CD4-positive, alpha-beta T cell treated with Interleukin-15 for 1 hour (primary cell): ENCODE data around the gene IL3.
A peak's percentile ranks its signal among the peaks of the same experiment; 100 is the strongest.

Experiments
- DNase-seq: peaks from one replicate; pipeline ENCODE4 v3.0.0-alpha.2; 2020

IL3 gene

DNA sequence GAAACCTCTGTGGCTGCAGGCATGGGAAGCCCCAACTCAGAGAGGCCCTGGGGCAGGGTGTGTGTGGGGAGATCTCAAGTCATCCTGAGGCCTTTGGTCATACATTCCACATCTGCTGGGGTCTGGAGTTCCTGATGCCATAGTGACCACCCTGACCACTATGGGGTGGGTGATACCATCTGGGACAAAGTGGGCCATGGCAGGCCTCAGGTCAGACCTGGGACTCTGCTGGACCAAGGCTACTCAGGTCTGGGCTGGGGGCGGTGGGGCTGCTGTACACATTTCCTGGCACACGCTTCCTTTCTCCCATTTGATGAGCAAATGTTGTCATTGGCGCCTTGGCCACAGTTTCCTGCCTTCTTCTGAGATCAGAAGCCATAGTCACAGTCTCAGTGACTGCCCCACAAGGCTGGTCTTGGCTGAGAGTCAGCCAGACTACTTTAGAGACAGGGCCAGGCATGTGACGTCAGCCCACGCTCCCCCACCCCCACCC lies 33.9 kb upstream of the IL3 start:
- DNase-seq, result peak; percentile 62

DNA sequence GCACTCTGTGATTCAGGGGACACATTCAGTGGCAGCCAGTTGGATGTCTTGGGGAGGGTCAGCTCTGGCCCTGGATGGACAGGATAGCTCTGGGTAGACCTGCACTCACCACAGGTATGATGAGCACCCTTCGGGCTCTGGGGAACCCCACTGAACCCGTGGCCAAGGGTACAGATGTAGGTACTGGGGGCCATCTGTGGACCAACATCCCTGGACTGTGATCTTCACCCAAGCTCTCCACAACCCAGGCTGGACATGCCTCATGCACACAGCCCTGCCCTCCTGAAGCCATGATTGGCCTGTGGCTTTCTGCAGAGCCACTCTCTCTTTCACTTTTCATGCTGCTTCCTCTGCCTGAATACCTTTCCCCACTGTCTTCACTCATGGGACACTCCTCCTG lies 33.4 kb upstream of the IL3 start:
- no peak for DNase-seq

DNA sequence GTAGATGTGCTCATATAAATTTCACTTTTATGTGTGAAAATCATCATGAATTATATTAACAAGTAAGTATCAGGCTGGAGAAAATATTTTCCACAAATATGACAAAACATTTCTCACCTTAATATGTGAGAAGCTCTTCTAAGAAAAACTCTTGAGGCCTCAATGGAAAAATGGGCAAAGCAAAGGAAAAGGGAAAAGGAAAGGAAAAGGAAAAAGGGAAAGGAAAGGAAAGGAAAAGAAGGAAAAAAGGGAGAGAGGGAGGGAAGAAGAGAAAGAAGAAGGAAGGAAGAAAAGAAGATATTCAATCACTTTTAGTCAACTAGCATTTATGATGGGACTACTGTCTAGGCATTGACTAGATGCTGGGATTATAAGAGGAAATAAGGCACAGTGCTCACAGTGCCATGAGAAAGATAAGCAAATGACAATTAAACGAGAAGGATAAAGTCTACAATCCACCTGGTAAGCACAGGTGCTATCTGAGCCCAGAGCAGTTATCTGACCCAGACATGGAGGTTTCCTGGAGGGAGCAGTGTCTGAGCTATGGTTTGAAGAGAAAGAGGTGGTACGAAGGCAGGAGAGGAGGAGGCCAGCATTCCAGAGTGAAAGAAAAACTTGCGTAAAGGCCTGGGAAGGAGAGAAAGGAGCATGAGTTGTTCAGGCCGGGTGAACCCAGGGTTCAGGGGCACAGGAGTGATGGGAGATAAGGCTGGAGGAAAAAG lies 30.7 kb upstream of the IL3 start:
- no peak for DNase-seq

DNA sequence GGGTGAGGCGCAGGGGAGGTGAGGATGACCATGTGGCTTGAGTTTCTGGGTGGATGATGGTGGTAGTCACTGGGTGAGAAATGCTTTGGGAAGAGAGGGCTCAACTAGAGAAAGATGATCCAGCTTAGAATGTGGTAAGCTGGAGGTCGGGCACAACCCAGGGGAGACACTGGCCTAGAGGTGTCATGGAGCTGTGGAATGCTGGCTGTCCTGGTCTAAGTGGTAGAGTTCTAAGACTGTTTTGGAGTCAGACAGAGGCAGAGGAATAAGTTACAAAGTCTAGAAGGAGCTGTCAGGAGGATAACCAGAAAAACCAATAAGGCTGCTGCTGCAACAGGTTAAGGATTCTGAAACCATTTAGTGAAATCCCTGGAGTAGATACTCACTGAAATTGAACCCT lies 29.8 kb upstream of the IL3 start:
- no peak for DNase-seq

DNA sequence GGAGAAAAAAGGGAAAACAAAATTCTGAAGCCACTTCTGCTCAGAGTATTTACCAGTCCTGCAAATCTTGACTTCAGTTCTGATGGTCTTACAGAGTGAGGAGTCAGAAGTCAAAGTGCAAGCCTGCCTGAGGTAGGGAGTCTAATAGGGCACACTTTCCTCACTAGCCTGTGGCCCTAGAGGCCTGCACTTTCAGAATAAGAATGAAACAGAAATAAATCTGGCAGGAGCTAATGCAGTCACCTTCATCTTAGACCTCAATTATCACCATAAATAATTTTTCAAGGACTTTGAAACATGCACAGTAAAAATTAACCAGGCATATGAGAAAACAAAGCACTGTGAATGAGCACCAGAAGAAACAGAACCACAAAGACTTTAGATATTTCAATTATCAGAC lies 28.3 kb upstream of the IL3 start:
- DNase-seq, result no peak

DNA sequence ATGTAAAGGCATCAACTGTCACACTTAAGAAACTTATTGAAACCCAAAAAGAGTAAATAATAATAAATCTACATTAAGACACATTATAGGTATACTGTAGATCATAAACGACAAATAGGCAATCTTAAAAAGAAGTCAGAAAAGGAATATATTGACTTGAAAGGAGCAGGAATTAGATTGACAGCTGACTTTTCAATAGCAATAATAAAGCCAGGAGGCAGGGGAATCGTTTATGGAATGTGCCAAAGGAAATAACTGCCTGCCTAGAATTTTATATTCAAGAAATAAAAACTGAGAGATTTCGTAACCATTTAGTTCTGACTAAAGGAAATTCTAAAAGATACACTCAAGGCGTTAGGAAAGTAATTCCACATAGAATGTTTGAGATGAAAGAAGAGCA lies 27.3 kb upstream of the IL3 start:
- DNase-seq, result no peak

DNA sequence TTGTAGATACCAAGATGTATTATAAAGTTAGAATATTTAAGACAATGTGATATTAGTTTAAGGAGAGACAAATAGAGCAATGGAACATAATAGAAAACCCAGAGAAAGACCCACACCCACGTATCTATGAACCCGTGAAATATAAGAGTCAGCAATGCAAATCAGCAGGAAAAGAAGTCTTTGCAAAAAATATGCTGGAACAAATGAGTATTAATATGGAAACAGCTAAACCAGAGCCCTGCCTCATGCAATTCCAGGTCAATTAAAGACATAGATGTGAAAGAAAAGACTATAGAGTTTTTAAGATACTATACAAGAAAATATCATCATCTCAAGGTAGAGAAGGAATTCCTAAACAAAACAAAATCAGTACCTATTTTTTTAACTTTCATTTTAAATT lies 23.1 kb upstream of the IL3 start:
- DNase-seq, result no peak

DNA sequence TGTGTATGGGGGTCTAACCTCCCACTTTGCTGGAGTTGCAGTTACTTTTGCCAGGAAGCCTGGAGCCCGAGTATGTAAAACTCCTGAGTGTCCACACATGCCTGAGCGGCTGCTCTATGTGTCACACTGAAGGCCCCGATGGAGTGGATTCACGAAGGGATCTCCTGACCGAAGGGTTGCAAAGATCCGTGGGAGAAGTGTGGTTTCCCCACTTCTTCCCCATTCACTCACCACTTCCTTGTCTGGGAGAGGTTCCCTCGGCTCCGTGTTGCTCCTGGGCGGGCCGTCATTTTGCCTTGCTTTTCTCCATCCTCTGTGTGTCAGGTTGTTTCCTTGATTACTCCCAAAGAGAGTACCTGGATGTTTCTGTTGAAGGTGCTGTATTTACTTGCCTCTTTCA lies 16.2 kb upstream of the IL3 start:
- DNase-seq, result no peak

DNA sequence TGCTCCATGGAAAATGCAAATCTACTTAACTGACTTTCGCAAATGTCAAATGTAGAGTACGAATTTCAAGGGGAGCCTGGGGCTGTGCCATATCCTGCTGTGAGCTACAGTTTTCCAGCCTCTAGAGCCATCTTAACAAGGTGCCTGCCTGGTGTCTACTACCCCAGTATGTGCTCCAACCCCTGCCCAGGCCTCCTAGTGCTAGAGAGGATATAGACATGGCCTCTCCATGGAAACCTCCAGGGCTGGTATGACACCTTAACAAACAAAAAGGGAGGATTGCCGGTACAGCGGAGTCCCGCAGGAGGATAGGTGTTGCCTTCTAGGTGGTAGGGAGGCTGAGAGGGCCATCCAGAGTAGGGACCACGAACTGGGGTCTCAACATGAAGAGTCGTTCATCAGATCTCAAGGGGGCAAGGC lies 13.6 kb upstream of the IL3 start:
- no peak for DNase-seq

DNA sequence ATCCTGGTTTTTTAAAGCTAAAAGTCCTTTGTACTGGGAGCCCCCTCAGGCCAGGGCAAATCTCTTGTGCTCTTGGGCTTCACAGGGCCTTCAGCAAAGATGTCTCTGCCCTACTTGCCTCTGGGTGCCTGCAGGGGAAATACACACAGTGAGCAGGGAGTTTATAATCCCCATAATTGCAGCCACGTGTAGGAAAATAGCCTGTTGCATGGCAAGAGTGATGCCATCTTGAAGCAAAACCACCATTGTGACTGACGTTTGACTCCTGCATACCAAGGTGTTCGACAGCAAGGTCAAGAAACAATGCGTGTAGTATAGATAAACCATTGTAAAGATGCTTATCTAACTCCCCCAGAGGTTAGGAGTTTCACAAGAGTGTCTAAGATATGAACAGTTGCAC lies 11.4 kb upstream of the IL3 start:
- no peak for DNase-seq

DNA sequence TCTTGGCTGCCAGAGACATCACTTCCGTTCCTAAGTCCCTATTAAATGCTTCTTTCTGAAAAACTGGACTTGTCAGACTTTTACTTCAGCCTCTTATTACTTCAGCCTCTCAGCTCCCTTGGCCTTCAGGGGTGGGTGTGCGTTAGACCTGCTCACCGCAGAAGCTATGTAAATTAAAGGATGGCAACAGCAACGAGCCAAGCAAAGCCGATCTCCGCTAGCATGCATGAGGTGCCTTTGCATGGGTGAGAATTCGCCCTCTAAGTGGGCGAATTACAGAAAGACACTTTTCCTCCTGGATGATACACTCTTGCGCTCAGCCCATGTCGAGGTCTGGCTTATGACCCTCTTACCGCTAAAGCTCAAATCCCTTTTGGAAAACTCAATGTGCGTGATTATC lies 10.9 kb upstream of the IL3 start:
- no peak for DNase-seq

DNA sequence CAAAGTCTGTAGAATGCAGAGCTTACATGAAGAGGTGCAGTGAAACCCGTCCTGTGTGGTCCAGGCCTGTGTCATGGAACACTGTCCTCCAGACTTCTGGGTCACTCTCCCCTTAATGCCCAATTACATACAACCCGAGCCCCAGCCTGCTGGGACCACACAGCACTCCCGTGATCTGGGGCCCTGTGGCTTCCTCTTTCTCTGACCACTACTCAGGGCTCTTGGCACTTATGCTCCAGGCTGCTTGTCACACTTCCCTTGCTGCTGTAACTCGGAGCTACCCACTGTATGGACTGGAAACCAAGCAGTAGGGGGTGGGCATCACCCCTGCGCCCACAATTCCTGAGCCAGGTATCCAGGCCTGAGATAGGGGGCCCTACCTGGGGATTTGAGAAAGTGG lies 10.3 kb upstream of the IL3 start:
- no peak for DNase-seq

DNA sequence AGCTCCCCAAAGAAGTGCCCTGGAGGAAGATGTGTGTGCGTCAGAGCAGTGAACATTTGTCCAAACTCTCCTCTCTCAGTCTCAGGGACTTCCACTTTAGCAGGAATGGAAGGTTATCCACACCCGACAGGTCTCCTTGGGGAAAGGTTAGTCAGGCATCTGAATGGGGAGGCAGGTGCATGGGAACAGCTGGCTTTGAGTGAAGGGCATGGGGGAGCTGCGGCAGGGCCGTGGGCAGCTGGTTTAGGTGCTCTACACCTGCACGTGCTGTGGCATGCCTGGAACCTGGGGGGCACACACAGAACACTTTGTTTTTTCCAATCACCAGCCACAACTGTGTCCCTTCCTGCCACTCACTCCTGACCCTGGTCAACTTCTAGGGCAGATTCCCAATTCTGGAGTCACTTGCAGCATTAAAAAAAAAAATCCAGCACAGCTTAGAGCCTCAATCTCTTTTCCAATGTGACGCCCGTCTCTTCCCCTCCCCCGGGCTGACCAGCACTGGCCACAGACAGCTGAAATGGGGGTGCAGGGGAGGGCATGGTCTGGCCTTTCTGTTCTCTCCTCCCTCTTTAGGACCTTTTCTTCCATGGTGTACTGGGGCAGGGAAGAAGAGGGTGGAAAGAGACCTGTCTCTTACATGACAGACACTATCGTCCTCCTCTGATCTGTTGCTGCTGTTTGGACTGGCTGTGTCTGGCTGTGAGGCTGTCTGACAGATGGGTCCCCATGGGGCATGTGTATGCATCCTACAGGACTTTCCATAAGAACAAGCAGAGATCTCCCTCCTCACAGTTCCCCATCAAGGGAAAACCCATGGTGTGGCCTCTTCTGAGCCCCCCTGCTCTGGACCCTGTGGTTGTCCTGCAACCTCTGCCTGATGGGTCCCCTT lies 9.5 kb upstream of the IL3 start:
- no peak for DNase-seq

DNA sequence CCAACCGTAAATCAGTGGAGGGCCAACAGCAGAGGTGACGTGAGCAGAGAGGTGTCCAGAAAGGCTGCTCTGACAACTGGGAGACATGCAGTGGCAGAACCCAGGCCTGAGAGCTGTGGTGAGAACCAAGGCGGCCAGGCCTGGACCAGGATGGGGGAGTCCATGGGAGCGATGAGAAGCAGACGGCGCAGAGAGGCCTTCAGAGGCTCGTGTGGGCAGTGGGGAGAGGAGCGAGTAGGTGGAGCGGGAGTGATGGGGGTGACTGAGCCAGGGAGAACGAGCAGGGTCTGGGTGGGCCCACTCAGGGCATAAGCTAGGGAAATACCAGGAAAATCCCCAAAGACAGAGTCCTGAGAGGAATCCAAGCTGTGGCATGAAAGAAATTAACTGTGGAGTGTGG lies 7.9 kb upstream of the IL3 start:
- DNase-seq, result no peak

DNA sequence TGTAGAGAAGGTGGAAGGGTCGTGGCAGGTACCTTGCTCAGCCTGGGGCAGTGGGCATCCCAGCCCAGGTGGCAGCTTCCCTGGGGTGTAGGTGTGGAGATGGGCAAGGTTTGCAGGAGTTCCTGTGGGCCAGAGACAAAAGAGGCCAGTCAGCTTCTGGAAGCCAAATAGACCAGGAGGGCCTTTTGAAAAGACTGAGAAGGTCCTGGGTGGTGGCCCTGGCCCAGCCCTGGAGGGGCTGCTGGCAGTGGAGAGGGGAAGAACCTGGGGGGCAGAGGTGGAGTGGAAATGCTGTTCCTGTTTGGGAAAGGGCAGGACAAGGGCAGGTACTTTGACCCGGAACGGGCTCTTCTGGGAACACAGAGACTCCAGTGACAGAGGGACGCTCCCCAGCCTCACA lies 7.0 kb upstream of the IL3 start:
- no peak for DNase-seq

DNA sequence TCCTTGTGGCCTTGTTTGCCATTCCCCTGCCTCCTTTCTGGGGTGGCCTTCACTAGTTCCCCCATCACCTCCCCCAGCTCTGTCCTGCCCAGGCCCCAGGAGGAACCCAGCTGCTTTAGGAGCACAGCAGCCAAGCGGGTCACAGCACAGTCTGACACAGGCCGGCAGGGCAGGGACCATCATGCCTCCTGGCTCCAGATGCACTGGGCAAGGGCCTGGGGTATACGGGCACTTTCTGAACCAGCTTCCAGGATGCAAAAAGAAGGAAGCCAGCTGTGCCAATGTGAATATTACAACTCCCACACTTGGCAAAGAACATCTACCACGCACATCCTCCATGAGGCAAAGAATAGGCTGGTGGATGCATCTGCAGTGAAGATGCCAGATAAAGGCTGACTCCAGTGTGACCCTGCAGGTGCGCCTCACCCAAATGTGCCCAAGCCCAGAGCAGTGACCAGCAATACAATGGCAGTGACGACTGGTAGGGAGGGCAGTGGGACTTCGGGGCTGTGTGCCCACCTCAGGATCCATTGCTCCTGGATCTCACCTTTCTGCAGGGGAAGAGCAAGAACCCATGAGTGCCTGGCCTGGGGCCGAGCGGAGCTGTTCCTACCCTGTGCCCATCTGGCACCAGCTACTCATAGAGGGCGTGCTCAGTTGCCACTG lies 6.3 kb upstream of the IL3 start:
- no peak for DNase-seq

DNA sequence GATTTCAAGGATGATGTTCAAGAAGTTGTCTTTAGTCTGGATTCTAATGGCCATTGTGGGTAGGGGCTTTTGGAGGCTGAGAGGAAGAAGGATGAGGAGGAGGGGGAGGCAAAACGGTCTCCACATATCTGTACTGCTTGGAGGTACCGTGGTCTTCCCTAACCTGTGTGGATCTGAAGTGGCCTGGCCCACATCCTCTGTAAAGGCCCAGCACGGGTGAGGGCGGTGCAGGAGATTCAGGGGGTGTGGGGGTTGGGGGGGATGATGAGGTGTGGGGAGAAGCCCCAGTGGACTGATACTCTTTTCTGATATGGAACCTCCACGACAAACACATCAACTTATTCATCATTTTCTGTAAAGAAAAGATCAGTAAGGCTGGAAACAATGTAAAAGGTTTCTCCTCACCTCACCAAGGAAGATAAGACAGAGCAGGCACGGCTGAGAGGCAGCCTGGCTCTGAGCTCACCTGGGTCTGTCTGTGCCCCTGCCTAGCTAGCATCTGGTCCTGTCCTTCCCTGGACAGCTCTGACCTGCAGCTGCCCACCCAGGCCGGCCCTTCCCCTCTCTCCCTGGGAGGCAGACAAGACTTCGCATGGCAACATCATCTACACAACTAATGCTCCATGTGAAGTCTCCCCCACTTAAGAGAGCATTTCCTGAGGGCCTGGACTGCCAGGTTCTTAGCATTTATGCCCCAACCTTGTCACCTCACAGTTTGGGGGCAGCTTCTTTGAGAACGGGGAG lies 5.6 kb upstream of the IL3 start:
- no peak for DNase-seq

DNA sequence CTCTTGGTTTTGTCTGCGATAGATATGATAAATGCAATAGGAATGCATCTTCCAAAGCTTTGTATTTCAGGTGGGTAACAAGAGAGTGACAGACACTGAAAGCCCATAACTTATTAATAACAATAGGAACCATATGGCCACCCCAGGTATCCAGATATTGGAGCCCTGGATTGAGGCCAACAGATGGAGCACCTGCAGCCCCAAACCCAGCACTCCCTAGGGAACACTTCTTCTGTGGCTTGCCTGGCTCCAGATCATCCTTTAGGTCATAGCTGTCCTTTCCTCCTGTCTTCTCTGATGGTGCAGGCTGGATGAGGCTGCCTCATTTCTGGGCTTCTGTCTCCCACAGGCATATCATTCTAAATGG lies 5.0 kb upstream of the IL3 start:
- DNase-seq, result no peak

DNA sequence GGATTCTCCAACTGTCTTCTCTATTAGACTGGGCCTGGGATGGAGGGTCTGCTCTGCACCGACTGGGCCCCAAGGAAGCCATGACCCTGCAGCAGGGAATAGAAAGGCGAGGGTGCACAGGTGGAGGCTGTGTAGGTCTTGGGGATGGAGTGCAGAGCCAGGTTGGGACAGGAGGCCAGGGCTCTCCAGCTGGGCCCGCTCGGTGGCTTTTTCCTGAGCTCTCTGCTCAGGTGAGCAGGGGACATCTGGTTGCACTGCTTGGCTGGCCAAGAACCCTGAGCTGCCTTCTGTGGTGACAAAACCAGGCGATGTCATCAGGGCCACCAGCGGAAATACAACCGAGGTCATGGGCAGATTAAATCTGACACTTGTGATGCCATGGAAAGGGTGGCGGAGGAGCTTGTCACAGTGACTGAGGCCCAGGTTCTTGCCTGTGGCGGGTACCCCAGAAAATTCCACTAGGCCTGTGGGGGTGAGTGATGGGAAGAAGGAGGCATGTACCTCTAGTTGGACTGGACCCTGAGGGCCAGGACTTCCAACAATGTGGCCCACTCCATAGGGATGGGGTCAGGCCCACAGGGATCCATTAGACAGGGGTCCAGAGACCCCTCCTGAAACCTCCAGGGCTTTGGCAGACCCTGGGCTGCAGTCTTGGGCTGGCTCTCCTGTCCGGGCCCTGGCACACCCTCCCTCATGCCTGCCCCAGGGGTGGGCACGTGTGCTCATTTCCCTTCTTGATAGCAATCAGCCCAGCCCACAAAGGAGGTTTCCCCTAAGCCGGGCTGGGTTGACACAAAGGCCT lies 4.4 kb upstream of the IL3 start:
- DNase-seq, result peak; percentile 52

DNA sequence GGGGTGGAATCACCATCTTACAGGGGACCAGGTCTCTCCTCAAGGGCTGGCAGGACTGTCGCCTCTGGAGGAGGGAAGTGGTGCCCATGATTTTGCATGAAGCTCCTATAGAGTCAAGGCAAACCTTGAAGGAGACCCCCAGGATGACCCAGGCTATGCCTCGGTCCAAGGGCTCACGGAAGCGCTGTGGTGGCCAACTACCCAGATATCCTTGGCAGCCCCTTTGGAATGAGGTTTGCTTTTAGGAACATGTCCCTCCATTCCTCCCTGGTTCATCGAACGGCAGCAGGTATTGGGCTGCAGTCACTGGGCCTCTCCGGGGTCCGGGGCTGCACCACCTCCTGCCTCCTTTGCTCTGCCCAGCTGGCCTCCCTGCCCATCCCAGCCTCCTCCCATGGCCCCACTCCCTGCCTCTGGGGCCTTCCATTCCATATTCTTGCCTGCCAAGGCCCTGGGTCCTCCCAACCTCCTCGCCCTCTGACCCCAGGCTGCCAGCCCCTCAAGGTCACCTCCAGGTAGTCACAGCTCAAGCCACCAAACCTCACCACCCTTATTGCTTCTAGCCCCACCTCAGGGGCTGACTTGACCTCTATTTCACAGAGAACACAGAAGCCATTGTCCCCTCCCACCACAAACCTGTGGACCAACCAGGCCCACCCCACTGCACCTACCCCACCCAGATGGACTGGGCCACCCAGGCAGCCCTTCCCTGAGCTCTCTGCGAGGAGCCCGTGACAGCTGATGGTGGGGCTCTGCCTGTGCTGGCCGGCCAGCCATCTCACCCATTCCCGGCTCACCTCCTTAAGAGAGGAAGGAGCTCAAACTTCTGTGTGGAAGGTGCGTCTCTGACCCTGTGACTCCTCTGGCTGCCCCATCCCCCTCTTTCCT lies 3.6 kb upstream of the IL3 start:
- DNase-seq, result no peak
